ENCODE results near the gene MAD2L1.

DNA sequence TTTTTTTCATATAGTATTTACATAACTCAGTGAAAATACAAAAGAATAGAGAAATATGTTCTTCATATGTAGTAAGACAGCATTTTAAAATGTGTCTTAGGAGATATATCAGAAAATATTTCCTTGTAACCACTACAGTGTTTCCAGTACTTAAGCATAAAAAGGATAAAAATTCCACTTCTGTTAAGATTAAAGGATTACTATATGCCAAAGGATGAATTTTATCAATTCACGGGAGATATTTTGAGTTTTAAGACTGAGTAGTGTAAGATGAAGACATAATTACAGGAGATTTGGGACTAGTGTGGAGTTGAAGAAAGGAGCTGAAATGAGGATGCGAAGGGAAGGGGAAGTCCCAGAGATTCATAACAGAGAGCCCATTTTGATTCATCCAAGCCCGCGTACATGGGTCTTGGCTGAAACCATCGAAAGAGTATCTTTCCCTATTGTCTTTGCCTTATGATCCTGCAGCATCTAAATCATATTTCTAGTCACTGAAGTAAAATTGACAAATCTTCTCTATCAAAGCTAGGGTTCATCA is 58.7 kb downstream of the MAD2L1 start:
- no peak for TF ChIP-seq SIN3A (IDR thresholded peaks at IDR 0.05; ENCODE audit: borderline replicate concordance, insufficient read depth, low read length)
- no peak for TF ChIP-seq TAF1 (IDR thresholded peaks at IDR 0.05; ENCODE audit: borderline replicate concordance, insufficient read depth, low read length)
- TF ChIP-seq, protein P1, sequence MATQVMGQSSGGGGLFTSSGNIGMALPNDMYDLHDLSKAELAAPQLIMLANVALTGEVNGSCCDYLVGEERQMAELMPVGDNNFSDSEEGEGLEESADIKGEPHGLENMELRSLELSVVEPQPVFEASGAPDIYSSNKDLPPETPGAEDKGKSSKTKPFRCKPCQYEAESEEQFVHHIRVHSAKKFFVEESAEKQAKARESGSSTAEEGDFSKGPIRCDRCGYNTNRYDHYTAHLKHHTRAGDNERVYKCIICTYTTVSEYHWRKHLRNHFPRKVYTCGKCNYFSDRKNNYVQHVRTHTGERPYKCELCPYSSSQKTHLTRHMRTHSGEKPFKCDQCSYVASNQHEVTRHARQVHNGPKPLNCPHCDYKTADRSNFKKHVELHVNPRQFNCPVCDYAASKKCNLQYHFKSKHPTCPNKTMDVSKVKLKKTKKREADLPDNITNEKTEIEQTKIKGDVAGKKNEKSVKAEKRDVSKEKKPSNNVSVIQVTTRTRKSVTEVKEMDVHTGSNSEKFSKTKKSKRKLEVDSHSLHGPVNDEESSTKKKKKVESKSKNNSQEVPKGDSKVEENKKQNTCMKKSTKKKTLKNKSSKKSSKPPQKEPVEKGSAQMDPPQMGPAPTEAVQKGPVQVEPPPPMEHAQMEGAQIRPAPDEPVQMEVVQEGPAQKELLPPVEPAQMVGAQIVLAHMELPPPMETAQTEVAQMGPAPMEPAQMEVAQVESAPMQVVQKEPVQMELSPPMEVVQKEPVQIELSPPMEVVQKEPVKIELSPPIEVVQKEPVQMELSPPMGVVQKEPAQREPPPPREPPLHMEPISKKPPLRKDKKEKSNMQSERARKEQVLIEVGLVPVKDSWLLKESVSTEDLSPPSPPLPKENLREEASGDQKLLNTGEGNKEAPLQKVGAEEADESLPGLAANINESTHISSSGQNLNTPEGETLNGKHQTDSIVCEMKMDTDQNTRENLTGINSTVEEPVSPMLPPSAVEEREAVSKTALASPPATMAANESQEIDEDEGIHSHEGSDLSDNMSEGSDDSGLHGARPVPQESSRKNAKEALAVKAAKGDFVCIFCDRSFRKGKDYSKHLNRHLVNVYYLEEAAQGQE (IDR thresholded peaks at IDR 0.05; ENCODE audit: insufficient read depth in 1 of 2, low read depth in 2 of 2, low read length in 2 of 2) = no peak
- TF ChIP-seq POLR2AphosphoS5 (IDR thresholded peaks at IDR 0.05; ENCODE audit: low read depth, low read length) = no peak
